Measurements from ENCODE around the gene LARP4B.
"Not testable (repeated sequence)": the region's sequence is repeated elsewhere in the genome, so short reads cannot be mapped to it uniquely, and the experiment has no call there.

DNA sequence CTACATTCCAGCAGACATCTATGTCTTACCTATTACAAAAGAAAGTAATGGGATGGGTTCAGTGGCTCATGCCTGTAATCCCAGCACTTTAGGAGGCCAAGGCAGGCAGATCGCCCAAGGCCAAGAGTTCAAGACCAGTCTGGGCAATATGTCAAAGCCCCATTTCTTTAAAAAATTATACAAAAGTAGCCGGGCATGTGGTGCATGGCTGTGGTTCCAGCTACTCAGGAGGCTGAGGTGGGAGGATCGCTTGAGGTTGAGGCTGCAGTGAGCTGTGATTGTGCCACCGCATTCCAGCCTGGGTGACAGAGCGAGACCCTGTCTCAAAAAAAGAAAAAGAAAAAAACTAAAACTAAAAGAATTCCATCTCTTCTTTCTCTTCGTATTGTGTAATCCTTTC, 2.7 kb upstream of the LARP4B start:
- not testable (repeated sequence) for TF ChIP-seq POLR2A (IDR thresholded peaks at IDR 0.05; ENCODE audit: low read length); GATA1 (IDR thresholded peaks at IDR 0.05; ENCODE audit: low read depth, low read length)

Data from erythroblast (primary cell).